Fibroblast of villous mesenchyme (primary cell): ENCODE data around the gene MTCH1. TPM values are rescaled to one million over a fixed set of nuclear protein-coding genes. Genes with fewer than 3 reads are reported as not detected.

Experiments
- DNase-seq: peaks from one replicate; pipeline ENCODE4 v3.0.0-alpha.2; 2010; ENCODE audit warnings: low read depth
- H3K4me3 ChIP-seq: 2 replicates; pipeline ENCODE4 v1.5.1; 2011; ENCODE audit warnings: low read depth, mild to moderate bottlenecking, low read length
- CTCF ChIP-seq: IDR thresholded peaks from 2 replicates; pipeline ENCODE4 v1.5.1; 2012; ENCODE audit warnings: low read depth, mild to moderate bottlenecking, low read length; ENCODE audit not compliant: insufficient read depth
- total RNA-seq: library from RNA; depleted of rRNA; stranded (reverse); fragments of >200 nt; gene quantifications from 2 replicates; pipeline ENCODE4 v1.2.3, GENCODE V29; 2012

Gene MTCH1
- total RNA-seq: 224 and 228 TPM in 2 replicates

- DNase-seq: peak; percentile 91
- H3K4me3 ChIP-seq: peak within 1 kb of the TSS; percentile 80
- TF ChIP-seq CTCF: no peak
These were observed at the start of gene MTCH1 for GRCh38 chr6:36985808-36986703. MTCH1 (minus strand) TSS chr6:36986196; CDS start chr6:36986173, 23 bp downstream.

DNA sequence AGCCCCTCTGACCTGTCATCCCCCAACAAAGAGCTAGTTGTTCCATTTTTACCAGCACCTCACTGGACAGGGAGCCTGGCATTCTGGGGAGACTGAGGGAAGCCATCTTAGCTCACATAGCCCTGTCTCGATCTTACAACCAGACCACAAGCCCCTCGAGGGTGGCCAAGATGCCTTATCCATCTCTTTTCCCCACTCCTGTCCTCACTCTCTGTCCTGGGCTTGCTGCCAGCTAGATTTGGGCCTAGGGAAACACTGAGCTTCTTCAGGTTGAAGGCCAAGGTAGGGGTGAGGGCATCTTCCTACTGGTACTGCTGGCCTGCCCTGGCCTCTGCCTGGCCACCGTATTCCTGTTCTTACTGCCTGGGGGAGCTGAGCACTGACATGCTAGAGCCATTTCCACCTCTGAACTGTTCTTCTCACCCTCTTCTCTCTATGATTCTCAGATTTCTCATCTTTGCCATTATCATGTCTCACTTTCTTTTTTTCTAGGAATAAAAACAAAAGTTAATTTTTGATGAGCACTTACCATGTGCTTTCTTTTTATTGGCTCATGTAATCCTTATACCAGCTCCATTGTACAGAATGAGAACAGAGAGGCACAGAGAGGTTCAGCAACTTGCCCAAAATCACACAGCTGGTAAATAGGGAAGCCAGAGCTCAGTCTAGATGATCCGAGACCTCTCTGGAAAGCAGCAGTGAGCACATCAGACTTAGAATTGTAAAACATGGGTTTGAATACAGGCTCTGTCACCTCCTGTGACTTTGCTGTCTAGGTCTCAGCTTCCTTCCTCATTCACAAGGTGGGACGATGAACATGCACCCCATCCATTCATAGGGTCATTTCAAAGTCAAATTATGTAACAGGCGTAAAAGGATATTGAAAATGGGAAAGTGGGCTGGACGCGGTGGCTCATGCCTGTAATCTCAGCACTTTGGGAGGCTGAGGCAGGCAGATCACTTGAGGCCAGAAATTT, 48.1 kb upstream of the MTCH1 start:
- no peak overlapping the region for H3K4me3 ChIP-seq
- TF ChIP-seq CTCF: no peak
- no peak for DNase-seq

GRCh38 chr6:37033255-37033654, 47.3 kb upstream of the MTCH1 start:
- H3K4me3 ChIP-seq: no peak overlapping the region
- no peak for DNase-seq
- no peak for TF ChIP-seq CTCF

DNA sequence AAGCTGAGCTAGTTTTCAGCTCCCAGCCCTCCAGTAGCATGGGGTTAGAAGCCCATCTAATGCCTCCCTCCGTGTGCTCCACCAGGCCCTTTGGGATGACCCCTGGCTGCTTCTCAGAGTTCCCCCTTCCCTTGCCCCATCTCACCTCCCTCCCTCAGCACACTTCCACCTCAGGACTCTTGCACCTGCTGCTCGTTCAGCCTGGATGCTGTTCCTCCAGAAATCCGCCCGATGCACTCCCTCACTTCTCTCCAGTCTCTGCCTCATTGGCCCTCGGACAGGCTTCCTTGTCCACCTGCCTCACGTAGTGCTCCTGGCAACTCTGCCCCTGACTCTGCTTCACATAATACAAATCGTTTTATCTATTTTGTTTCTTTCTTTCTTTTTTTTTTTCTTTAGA, 46.2 kb upstream of the MTCH1 start:
- DNase-seq: no peak
- H3K4me3 ChIP-seq: no peak overlapping the region
- TF ChIP-seq CTCF: no peak

GRCh38 chr6:37030599-37030998, 44.6 kb upstream of the MTCH1 start:
- H3K4me3 ChIP-seq: no peak overlapping the region
- no peak for TF ChIP-seq CTCF
- no peak for DNase-seq

DNA sequence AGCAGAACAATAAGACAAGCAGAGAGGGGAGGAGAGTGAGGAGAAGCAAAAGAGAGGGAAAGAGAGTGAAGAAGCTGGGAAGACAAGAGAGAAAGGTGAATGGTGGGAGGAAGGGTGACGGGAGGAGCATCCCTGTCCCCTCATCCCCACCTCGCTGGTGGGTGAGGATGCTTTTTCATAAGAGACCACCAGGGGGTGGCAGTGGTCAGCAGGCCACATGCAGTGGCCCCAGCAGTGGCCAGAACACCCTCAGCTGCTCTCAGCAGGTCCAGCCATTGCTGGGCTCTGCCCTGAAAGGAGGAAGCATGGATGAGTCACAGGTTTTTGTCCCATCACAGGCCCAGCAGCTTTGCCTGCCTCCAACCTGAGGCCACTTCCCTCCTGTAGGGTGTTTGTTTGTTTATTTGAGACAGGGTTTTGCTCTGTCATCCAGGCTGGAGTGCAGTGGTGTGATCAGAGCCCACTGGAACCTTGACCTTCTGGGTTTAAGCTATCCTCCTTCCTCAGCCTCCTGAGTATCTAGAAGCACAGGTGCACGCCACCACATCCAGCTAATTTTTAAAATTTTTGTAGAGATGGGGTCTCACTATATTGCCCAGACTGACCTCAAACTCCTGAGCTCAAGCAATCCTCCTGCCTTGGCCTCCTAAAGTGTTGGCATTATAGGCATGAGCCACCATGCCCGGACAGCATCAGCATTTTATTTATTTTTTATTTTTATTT, 43.4 kb upstream of the MTCH1 start:
- DNase-seq: peak; percentile 88
- peak; percentile 80 for TF ChIP-seq CTCF
- H3K4me3 ChIP-seq: no peak overlapping the region
